HepG2 (cell line): ENCODE measurements around the gene HSDL1. TPM values are rescaled to one million over a fixed set of nuclear protein-coding genes. Genes with fewer than 3 reads are reported as not detected.

Source experiments
- GTF2F1 ChIP-seq: fragments of 150-350 bp; IDR thresholded peaks from 2 replicates; pipeline ENCODE4 v1.6.1; 2014; ENCODE audit warnings: low read length
- HOXA9 ChIP-seq: sonication (generic); formaldehyde crosslinking; IDR thresholded peaks from 2 replicates; pipeline ENCODE4 v1.8.1; 2022; ENCODE audit warnings: missing genetic modification reagents, mild to moderate bottlenecking, moderate library complexity, borderline replicate concordance
- MAFF ChIP-seq: IDR thresholded peaks from 2 replicates; pipeline ENCODE4 v1.6.1; 2011; ENCODE audit warnings: low read depth, low read length, improper control_type of control experiment
- NRL ChIP-seq: sonication (generic); formaldehyde crosslinking; IDR thresholded peaks from 2 replicates; pipeline ENCODE4 v1.5.0; 2020; ENCODE audit warnings: missing genetic modification reagents, mild to moderate bottlenecking, moderate library complexity, borderline replicate concordance
- RCOR2 ChIP-seq: IDR thresholded peaks from 2 replicates; pipeline ENCODE4 v1.6.1; 2016; ENCODE audit warnings: missing biosample characterization, missing genetic modification reagents
- REPIN1 ChIP-seq: sonication (generic); formaldehyde crosslinking; IDR thresholded peaks from 2 replicates; pipeline ENCODE4 v1.8.0; 2022; ENCODE audit warnings: missing genetic modification reagents, low read depth, mild to moderate bottlenecking, borderline replicate concordance
- SNRNP70 ChIP-seq: fragments of 200-400 bp; formaldehyde crosslinking; IDR thresholded peaks from 2 replicates; pipeline ENCODE4 v1.6.1; 2017; ENCODE audit warnings: mild to moderate bottlenecking, low read depth, low read length, moderate library complexity
- ZFX ChIP-seq: sonication (generic); formaldehyde crosslinking; IDR thresholded peaks from 2 replicates; pipeline ENCODE4 v1.4.0; 2020; ENCODE audit warnings: mild to moderate bottlenecking, low read depth, missing genetic modification reagents, moderate library complexity
- ZKSCAN8 ChIP-seq: IDR thresholded peaks from 2 replicates; pipeline ENCODE4 v1.6.1; 2016; ENCODE audit warnings: borderline replicate concordance, missing genetic modification reagents, missing compliant biosample characterization
- ZNF563 ChIP-seq: sonication (generic); formaldehyde crosslinking; IDR thresholded peaks from 2 replicates; pipeline ENCODE4 v1.8.0; 2022; ENCODE audit warnings: mild to moderate bottlenecking, moderate library complexity, missing genetic modification reagents
- ZNF589 ChIP-seq: sonication (generic); formaldehyde crosslinking; conservative IDR thresholded peaks from 2 replicates; pipeline ENCODE4 v1.8.0; 2022; ENCODE audit warnings: mild to moderate bottlenecking, moderate library complexity, missing genetic modification reagents
- ZNF607 ChIP-seq: sonication (generic); formaldehyde crosslinking; IDR thresholded peaks from 2 replicates; pipeline ENCODE4 v1.5.1; 2020; ENCODE audit warnings: missing genetic modification reagents, mild to moderate bottlenecking, borderline replicate concordance
- ZSCAN9 ChIP-seq: IDR thresholded peaks from 2 replicates; pipeline ENCODE4 v1.6.1; 2016; ENCODE audit warnings: borderline replicate concordance
- polyA plus RNA-seq, 8 experiments: library from polyadenylated mRNA; depleted of rRNA in 3 of 8; stranded (reverse) in 7 of 8; unstranded in 1 of 8; fragments of >200 nt; fragmentation: Illumina TruSeq in 4 of 8; extraction: Trizol in 4 of 8; gene quantifications; 2 replicates each; pipeline versions ENCODE4 v1.2.1 to v1.2.3, GENCODE V29; 2011 to 2016; ENCODE audit warnings: low read depth in 4 of 8, missing spikeins in 1 of 8, mixed read lengths in 1 of 8; ENCODE audit not compliant: insufficient read depth in 1 of 8
- total RNA-seq, 5 experiments: library from RNA; depleted of rRNA; stranded (reverse); fragments of >200 nt; fragmentation: Illumina TruSeq; extraction: Trizol; gene quantifications; 2 replicates each; pipeline ENCODE4 v1.2.3, GENCODE V29; 2016; ENCODE audit warnings: low read depth in 1 of 5
- TF ChIP-seq, protein P1 (sequence below): sonication (generic); formaldehyde crosslinking; IDR thresholded peaks from 2 replicates; pipeline ENCODE4 v1.4.0; 2020; ENCODE audit warnings: missing genetic modification reagents, borderline replicate concordance
- TF ChIP-seq, protein P2 (sequence below): sonication (generic); formaldehyde crosslinking; IDR thresholded peaks from 2 replicates; pipeline ENCODE4 v1.5.0; 2020; ENCODE audit warnings: missing genetic modification reagents
- TF ChIP-seq, protein P3 (sequence below): sonication (generic); formaldehyde crosslinking; IDR thresholded peaks from 2 replicates; pipeline ENCODE4 v1.8.1; 2023; ENCODE audit warnings: mild to moderate bottlenecking, missing genetic modification reagents
- TF ChIP-seq, protein P4 (sequence below): sonication (generic); formaldehyde crosslinking; IDR thresholded peaks from 2 replicates; pipeline ENCODE4 v1.4.0; 2020; ENCODE audit warnings: missing genetic modification reagents, borderline replicate concordance

HSDL1 gene
- total and polyA plus RNA-seq, 2 of the 13 experiments (the other 11 are each of a cell fraction or from before 2014, with no cell fraction given): 49.2 to 49.7 TPM

DNA sequence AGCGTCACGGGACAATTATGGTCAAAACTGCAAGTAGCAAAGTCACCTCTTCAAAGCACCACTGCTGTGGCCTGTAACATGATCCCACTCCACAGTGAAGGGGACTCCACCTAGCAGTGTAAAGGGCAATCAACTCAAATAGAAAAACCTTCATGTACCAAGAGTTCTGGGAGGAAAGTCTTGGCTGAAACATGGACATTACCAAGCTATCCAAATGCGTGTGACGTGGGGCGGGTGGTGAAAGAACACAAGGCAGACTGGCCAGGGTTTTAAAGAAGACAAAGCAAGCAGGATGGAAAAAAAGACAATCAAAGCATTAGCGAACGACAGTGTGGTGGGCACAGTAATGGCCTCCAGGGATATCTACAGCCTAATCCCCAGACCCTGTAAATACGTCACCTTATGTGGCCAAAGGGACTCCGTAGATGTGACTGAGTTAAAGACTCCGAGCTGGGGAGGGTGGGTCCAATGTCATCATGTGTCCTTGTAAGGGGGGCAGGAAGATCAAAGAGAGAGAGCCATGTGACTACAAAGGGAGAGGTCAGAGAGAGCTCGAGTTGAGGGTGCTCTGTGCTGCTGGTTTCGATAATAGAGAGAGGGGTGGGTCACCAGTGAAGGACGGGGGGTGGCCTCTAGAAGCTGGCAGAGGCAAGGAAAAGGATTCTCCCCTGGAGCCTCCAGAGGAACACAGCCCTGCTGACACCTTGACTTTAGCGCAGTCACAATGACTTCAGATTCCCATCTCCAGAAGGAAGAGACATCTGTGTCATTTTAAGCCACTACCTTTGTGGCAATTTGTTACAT, 6.0 kb downstream of the HSDL1 start (continued):
- TF ChIP-seq ZNF563 (CRISPR knock-in tag) (no peak), GTF2F1 (no peak), REPIN1 (CRISPR knock-in tag) (peak; percentile 47; the same call in 1 of the 2 replicates), ZKSCAN8 (CRISPR knock-in tag) (0 out of 2 replicates have a peak, but pooled peaks have one; percentile 10), ZNF607 (no peak), RCOR2 (CRISPR knock-in tag) (no peak), ZSCAN9 (CRISPR knock-in tag) (peak; percentile 9; the same call in 1 of the 2 replicates), SNRNP70 (no peak), ZNF589 (no peak), NRL (CRISPR knock-in tag) (no peak), HOXA9 (CRISPR knock-in tag) (no peak), ZFX (CRISPR knock-in tag) (peak; percentile 54), MAFF (peak; percentile 55; the same call in 1 of the 2 replicates)
- TF ChIP-seq, protein P1, sequence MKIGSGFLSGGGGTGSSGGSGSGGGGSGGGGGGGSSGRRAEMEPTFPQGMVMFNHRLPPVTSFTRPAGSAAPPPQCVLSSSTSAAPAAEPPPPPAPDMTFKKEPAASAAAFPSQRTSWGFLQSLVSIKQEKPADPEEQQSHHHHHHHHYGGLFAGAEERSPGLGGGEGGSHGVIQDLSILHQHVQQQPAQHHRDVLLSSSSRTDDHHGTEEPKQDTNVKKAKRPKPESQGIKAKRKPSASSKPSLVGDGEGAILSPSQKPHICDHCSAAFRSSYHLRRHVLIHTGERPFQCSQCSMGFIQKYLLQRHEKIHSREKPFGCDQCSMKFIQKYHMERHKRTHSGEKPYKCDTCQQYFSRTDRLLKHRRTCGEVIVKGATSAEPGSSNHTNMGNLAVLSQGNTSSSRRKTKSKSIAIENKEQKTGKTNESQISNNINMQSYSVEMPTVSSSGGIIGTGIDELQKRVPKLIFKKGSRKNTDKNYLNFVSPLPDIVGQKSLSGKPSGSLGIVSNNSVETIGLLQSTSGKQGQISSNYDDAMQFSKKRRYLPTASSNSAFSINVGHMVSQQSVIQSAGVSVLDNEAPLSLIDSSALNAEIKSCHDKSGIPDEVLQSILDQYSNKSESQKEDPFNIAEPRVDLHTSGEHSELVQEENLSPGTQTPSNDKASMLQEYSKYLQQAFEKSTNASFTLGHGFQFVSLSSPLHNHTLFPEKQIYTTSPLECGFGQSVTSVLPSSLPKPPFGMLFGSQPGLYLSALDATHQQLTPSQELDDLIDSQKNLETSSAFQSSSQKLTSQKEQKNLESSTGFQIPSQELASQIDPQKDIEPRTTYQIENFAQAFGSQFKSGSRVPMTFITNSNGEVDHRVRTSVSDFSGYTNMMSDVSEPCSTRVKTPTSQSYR (CRISPR knock-in tag): peak; percentile 77
- TF ChIP-seq, protein P2, sequence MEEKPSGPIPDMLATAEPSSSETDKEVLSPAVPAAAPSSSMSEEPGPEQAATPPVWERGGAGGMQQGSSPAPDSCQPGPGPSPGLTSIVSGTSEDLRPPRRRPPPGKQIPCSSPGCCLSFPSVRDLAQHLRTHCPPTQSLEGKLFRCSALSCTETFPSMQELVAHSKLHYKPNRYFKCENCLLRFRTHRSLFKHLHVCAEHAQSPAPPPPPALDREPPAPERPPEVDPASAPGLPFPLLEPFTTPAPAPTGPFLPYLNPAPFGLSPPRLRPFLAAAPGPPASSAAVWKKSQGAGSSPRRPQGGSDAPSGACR (CRISPR knock-in tag): peak; percentile 70; the same call in 1 of the 2 replicates
- TF ChIP-seq, protein P3, sequence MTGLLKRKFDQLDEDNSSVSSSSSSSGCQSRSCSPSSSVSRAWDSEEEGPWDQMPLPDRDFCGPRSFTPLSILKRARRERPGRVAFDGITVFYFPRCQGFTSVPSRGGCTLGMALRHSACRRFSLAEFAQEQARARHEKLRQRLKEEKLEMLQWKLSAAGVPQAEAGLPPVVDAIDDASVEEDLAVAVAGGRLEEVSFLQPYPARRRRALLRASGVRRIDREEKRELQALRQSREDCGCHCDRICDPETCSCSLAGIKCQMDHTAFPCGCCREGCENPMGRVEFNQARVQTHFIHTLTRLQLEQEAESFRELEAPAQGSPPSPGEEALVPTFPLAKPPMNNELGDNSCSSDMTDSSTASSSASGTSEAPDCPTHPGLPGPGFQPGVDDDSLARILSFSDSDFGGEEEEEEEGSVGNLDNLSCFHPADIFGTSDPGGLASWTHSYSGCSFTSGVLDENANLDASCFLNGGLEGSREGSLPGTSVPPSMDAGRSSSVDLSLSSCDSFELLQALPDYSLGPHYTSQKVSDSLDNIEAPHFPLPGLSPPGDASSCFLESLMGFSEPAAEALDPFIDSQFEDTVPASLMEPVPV (CRISPR knock-in tag): peak; percentile 49; the same call in 1 of the 2 replicates
- TF ChIP-seq, protein P4, sequence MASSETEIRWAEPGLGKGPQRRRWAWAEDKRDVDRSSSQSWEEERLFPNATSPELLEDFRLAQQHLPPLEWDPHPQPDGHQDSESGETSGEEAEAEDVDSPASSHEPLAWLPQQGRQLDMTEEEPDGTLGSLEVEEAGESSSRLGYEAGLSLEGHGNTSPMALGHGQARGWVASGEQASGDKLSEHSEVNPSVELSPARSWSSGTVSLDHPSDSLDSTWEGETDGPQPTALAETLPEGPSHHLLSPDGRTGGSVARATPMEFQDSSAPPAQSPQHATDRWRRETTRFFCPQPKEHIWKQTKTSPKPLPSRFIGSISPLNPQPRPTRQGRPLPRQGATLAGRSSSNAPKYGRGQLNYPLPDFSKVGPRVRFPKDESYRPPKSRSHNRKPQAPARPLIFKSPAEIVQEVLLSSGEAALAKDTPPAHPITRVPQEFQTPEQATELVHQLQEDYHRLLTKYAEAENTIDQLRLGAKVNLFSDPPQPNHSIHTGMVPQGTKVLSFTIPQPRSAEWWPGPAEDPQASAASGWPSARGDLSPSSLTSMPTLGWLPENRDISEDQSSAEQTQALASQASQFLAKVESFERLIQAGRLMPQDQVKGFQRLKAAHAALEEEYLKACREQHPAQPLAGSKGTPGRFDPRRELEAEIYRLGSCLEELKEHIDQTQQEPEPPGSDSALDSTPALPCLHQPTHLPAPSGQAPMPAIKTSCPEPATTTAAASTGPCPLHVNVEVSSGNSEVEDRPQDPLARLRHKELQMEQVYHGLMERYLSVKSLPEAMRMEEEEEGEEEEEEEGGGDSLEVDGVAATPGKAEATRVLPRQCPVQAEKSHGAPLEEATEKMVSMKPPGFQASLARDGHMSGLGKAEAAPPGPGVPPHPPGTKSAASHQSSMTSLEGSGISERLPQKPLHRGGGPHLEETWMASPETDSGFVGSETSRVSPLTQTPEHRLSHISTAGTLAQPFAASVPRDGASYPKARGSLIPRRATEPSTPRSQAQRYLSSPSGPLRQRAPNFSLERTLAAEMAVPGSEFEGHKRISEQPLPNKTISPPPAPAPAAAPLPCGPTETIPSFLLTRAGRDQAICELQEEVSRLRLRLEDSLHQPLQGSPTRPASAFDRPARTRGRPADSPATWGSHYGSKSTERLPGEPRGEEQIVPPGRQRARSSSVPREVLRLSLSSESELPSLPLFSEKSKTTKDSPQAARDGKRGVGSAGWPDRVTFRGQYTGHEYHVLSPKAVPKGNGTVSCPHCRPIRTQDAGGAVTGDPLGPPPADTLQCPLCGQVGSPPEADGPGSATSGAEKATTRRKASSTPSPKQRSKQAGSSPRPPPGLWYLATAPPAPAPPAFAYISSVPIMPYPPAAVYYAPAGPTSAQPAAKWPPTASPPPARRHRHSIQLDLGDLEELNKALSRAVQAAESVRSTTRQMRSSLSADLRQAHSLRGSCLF (CRISPR knock-in tag): no peak
